ENCODE data around the gene PRPF8.

DNA sequence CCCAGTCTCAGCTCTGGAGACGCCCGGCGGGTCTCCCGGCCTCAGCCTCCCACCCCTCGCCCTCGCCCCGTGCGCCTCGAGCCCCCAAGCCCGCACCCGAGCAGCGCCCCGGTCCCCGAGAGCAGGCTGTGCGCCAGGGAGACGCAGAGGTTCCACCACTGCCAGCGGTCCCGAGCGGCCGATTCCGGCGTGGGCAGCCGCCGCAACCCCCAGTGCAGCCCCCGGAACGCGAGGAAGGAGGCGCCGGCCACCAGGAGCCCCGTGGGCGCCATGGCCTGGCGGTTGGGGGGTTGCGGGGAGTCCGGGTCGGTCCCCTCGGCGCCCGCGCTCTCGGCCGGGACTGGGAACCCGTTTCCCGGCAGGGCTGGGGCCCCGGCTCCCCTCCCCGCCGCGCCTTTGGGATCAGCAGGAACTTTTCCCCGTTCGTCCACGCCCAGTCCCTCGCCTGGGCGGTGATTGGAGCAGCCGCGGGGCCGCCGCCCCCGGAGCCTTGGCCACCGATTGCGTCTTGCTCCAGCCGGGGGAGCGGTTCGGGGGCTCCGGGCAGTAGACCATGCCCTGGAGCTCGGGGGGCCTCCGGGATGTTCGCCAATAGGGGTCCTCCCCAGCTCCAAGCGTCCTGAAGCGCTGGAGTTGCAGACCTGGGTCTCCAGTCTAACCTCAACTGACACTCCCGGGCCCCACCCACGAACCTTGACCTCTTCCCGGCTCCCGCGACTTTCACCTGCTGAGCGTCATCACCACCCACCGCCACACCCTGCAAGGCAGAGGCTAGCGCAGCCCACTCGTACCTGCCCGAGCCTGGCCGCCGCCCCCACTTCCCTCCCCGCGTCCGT is 25.5 kb upstream of the PRPF8 start, which contains the start of gene TLCD2:
- peak in 1 of 4 experiments; percentile 21 for TF ChIP-seq CTCF (IDR thresholded peaks at IDR 0.05)
- TF ChIP-seq EP300 (IDR thresholded peaks at IDR 0.05) = no peak

Data from gastroesophageal sphincter (tissue), 3 donors.